Retinal pigment epithelial cell (primary cell): ENCODE results near the gene GMCL1.
"Not testable (repeated sequence)": the region's sequence is repeated elsewhere in the genome, so short reads cannot be mapped to it uniquely, and the experiment has no call there.

ENCODE experiments used
- DNase-seq: peaks from one replicate; pipeline ENCODE4 v3.0.0-alpha.2; 2010; ENCODE audit warnings: low read depth
- H3K4me3 ChIP-seq: 2 replicates; pipeline ENCODE4 v1.5.1; 2011; ENCODE audit warnings: mild to moderate bottlenecking, low read length, control low read depth, moderate library complexity
- TF ChIP-seq, protein P1 (sequence below): conservative IDR thresholded peaks from 2 replicates; pipeline ENCODE4 v1.5.1; 2011; ENCODE audit warnings: low read depth, low read length, control low read depth, inconsistent platforms

Gene GMCL1

DNA sequence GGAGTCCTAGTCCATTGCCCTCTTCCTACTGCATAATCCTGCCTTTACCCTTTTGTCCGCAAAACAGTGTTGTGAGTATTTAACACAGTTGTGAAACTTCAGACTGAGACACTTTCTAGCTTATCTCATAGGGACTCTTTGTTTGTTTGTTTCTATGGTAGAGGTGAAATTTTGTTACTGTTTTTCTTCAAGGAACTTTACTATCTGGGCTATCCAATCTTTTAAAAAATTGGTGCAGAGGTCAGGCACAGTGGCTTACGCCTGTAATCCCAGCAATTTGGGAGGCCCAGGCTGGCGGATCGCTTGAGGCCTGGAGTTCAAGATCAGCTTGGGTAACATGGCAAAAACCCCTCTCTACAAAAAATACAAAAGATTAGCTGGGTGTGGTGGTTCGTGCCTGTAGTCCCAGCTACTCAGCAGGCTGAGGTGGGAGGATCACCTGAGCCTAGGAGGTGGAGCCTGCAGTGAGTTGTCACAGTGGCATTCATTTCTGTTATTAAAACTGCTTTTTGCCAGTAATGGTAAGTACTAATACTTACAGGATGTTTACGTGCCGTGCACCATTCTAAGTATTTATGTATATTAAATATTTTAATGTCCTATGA lies 18.8 kb downstream of the GMCL1 start:
- TF ChIP-seq, protein P1, sequence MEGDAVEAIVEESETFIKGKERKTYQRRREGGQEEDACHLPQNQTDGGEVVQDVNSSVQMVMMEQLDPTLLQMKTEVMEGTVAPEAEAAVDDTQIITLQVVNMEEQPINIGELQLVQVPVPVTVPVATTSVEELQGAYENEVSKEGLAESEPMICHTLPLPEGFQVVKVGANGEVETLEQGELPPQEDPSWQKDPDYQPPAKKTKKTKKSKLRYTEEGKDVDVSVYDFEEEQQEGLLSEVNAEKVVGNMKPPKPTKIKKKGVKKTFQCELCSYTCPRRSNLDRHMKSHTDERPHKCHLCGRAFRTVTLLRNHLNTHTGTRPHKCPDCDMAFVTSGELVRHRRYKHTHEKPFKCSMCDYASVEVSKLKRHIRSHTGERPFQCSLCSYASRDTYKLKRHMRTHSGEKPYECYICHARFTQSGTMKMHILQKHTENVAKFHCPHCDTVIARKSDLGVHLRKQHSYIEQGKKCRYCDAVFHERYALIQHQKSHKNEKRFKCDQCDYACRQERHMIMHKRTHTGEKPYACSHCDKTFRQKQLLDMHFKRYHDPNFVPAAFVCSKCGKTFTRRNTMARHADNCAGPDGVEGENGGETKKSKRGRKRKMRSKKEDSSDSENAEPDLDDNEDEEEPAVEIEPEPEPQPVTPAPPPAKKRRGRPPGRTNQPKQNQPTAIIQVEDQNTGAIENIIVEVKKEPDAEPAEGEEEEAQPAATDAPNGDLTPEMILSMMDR, result no peak
- no peak for DNase-seq
- no peak overlapping the region for H3K4me3 ChIP-seq

DNA sequence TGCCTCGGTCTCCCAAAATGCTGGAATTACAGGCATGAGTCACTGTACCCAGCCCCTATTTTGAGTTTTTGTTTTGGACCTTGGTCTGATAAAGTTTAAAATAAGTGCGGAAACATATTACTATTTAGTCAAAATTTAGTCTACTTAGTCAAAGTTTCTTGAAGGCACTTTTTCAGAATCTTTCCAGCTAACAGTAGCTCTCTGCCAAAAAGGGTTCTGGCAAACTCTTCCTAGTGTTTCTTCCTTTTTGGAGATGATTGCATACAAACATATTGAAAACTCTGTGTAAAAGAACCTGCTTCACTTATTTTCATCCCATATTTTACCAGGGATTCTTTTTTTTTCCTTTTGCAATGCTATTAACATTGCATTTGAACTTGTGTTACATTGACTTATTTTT lies 28.8 kb downstream of the GMCL1 start:
- no peak overlapping the region for H3K4me3 ChIP-seq
- no peak for DNase-seq
- TF ChIP-seq, protein P1, result no peak

DNA sequence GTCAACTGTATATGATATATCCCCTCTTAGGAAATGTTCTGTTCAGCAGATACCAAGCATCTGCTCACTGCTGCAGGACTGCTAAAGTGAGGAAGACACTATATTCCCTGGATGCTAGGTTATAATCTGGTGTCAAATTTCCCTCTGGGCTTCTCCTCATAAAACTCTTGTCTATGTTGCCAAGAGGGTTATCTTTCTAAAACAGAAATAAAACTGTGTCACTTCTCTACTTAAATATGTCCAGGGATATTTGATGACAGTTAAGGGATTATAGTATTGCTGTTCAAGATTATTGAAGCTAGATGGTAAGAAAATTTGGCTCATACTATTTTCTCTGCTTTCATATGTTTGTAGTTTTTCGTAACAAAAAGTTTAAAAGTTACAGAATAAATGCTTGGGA lies 33.8 kb downstream of the GMCL1 start:
- no peak overlapping the region for H3K4me3 ChIP-seq
- DNase-seq, result no peak
- TF ChIP-seq, protein P1, result no peak

DNA sequence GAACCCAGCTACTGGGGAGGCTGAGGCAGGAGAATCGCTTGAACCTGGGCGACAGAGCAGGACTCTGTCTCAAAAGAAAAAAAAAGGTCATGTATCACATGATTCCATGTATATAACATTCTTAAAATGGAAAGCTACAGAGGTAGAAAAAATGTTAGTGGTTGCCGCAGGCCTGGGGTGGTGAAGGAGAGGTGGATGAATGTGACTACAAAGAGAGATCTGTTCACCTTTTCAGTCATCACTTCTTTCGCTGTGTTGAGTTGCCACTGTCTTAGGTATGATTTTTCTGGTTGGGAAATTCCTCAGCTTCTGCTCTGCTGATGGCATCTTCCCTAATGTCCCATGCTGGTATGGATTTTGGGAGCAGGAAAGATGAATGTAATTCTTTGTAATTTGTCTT lies 59.0 kb downstream of the GMCL1 start:
- TF ChIP-seq, protein P1, result no peak
- no peak overlapping the region for H3K4me3 ChIP-seq
- no peak for DNase-seq

DNA sequence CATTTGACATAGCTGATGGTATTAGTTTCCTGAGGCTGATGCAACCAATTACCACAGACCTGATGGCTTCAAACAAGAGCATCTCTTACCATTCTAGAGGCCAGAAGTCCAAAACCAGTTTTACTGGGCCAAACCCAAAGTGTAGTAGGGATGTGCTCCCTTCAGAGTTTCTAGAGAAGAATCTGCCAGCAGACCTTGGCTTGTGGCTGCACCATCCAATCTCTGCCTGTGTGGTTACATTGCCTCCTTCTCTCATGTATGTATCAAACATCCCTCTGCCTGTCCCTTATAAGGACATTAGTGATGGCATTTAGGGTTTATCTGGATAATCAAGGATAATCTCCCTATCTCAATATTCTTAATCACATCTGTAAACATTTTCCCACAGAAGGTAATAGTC lies 59.8 kb downstream of the GMCL1 start:
- H3K4me3 ChIP-seq, result no peak overlapping the region
- no peak for DNase-seq
- TF ChIP-seq, protein P1, result no peak

DNA sequence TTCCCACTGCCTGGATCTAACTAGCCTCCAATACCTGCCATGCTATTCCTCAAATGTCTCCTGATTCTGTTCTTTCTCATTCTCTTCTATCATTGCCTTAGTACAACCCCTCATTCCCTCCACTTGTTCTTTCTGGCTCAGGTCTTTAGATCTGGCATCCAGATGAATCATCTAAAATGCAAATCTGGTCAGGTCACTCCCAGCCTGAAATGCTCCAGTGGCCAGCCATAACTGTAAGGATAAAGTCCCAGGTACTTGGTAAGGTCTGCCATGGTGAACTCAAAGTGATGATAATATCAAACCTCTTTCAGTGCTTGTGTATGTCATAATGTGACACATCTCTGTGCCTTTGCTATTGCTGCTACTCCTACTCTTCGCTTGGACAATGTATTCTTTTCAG lies 61.4 kb downstream of the GMCL1 start:
- DNase-seq, result no peak
- H3K4me3 ChIP-seq, result no peak overlapping the region
- TF ChIP-seq, protein P1, result no peak

DNA sequence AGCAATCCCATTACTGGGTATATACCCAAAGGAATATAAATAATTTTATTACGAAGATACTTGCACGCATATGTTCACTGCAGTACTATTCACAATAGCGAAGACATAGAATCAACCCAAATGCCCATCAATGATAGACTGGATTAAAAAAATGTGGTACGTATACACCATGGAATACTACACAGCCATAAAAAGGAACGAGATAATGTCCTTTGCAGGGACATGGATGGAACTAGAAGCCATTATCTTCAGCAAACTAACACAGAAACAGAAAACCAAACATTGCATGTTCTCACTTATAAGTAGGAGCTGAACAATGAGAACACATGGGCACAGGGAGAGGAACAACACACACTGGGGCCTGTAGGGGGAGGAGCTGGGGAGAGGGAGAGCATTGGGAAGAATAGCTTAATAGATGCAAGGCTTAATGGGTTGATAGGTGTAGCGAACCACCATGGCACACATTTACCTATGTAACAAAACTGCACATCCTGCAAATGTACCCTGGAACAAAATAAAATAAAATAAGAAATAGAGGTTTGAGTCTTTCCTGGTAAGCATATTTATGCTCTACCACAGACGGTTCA lies 63.5 kb downstream of the GMCL1 start:
- H3K4me3 ChIP-seq, DNase-seq: not testable (repeated sequence)
